Endothelial cell of umbilical vein (primary cell): ENCODE results near the gene BMERB1. TPM values are rescaled to one million over a fixed set of nuclear protein-coding genes. Genes with fewer than 3 reads are reported as not detected.

ENCODE experiments used
- BruUV-seq: library from RNA; stranded (reverse); fragments of 400-500 nt; replicated peaks from 2 replicates; lab custom pipeline; 2021; lab: Mats Ljungman, UMichigan
- CTCF ChIA-PET: fragments of 300-600, 350-600 bp; sonication (Branson Sonifier 250); formaldehyde crosslinking; loops from one replicate; lab custom pipeline; 2021; ENCODE audit warnings: antibody characterized with exemption, inconsistent platforms; lab: Charles Lee
- POLR2A ChIA-PET: fragments of 300-600, 350-600 bp; sonication (Branson Sonifier 250); formaldehyde crosslinking; loops from one replicate; lab custom pipeline; 2021; ENCODE audit warnings: antibody characterized with exemption, inconsistent platforms; lab: Charles Lee
- DNase-seq: peaks from one replicate; pipeline ENCODE4 v3.0.0-alpha.2; 2011; ENCODE audit warnings: low read depth, low spot score
- FAIRE-seq: peaks from 2 replicates; lab custom pipeline; 2011; peaks lifted over from hg19 to GRCh38; lab: Jason Lieb, UNC
- H2AFZ ChIP-seq: 2 replicates; pipeline ENCODE4 v1.6.0; 2012; ENCODE audit warnings: low read depth, low read length, control low read depth, inconsistent platforms
- H3K27ac ChIP-seq: 2 replicates; pipeline ENCODE4 v1.5.1; 2011; ENCODE audit warnings: low read depth, mild to moderate bottlenecking, control low read depth, low read length, moderate library complexity; ENCODE audit not compliant: insufficient read depth
- H3K27me3 ChIP-seq, 2 experiments: 2 replicates each; pipeline versions ENCODE4 v1.6.0 to v1.6.1; 2011; ENCODE audit warnings: low read length in 2 of 2, mixed read lengths in 1 of 2; ENCODE audit not compliant: control insufficient read depth in 2 of 2, insufficient read depth in 2 of 2
- H3K36me3 ChIP-seq, 2 experiments: 2 replicates in 1 of 2; 3 replicates in 1 of 2; pipeline ENCODE4 v1.5.1; 2011; ENCODE audit warnings: low read length in 2 of 2, mild to moderate bottlenecking in 1 of 2, moderate library complexity in 1 of 2; ENCODE audit not compliant: control insufficient read depth in 2 of 2, insufficient read depth in 2 of 2; ENCODE audit errors: extremely low read depth in 1 of 2
- H3K4me1 ChIP-seq: 3 replicates; pipeline ENCODE4 v1.5.1; 2011; ENCODE audit warnings: mild to moderate bottlenecking, low read length; ENCODE audit not compliant: control insufficient read depth, insufficient read depth; ENCODE audit errors: extremely low read depth
- H3K4me2 ChIP-seq: 2 replicates; pipeline ENCODE4 v1.6.1; 2011; ENCODE audit warnings: low read length, control low read depth, mixed read lengths; ENCODE audit not compliant: insufficient read depth
- H3K4me3 ChIP-seq, 3 experiments: fragments of 200-600 bp in 1 of 3; sonication (generic), shearing (Covaris generic) in 1 of 3; replicated peaks in 1 of 3; 2 replicates each; pipeline ENCODE4 v1.5.1; 2011 to 2016; ENCODE audit warnings: control low read depth in 3 of 3, low read length in 3 of 3, mild to moderate bottlenecking in 2 of 3, inconsistent platforms in 1 of 3, low read depth in 1 of 3, moderate library complexity in 1 of 3; ENCODE audit not compliant: insufficient read depth in 1 of 3
- H3K79me2 ChIP-seq: 2 replicates; pipeline ENCODE4 v1.6.0; 2012; ENCODE audit warnings: low read length, inconsistent platforms; ENCODE audit not compliant: control insufficient read depth, insufficient read depth
- H3K9ac ChIP-seq: replicated peaks from 2 replicates; pipeline ENCODE3; 2011; ENCODE audit warnings: low read length, control low read depth; ENCODE audit not compliant: insufficient read depth; ENCODE audit errors: extremely low read depth
- H3K9me1 ChIP-seq: replicated peaks from 3 replicates; pipeline ENCODE4 v1.6.0; 2011; ENCODE audit warnings: mild to moderate bottlenecking, low read length; ENCODE audit not compliant: control insufficient read depth, insufficient read depth; ENCODE audit errors: extremely low read depth
- H3K9me3 ChIP-seq: replicated peaks from 2 replicates; pipeline ENCODE4 v1.5.1; 2012; ENCODE audit warnings: low read length, inconsistent platforms; ENCODE audit not compliant: control insufficient read depth, insufficient read depth
- H4K20me1 ChIP-seq: replicated peaks from 2 replicates; pipeline ENCODE3; 2011; ENCODE audit warnings: mild to moderate bottlenecking, low read length; ENCODE audit not compliant: control insufficient read depth, insufficient read depth; ENCODE audit errors: extremely low read depth
- EZH2 ChIP-seq: IDR thresholded peaks from 2 replicates; pipeline ENCODE4 v1.6.1; 2012; ENCODE audit warnings: borderline replicate concordance, low read depth, mild to moderate bottlenecking, moderate library complexity, low read length, inconsistent platforms; ENCODE audit not compliant: severe bottlenecking
- FOS ChIP-seq: IDR thresholded peaks from 2 replicates; pipeline ENCODE4 v1.6.1; 2011; ENCODE audit warnings: mild to moderate bottlenecking, low read length, moderate library complexity, borderline replicate concordance; ENCODE audit not compliant: insufficient read depth
- GATA2 ChIP-seq: IDR thresholded peaks from 2 replicates; pipeline ENCODE4 v1.7.0; 2011; ENCODE audit warnings: low read depth, mild to moderate bottlenecking, moderate library complexity, mixed read lengths, low read length; ENCODE audit not compliant: insufficient read length, insufficient read depth
- JUN ChIP-seq: IDR thresholded peaks from 2 replicates; pipeline ENCODE4 v1.6.1; 2011; ENCODE audit warnings: borderline replicate concordance, low read depth; ENCODE audit not compliant: insufficient read length, insufficient read depth
- MYC ChIP-seq: IDR thresholded peaks from one replicate; pipeline ENCODE4 v1.6.1; 2011; ENCODE audit warnings: mild to moderate bottlenecking, low read depth, low read length
- POLR2A ChIP-seq: IDR thresholded peaks from 2 replicates; pipeline ENCODE4 v1.6.1; 2012; ENCODE audit warnings: low read depth, mild to moderate bottlenecking, control low read depth, low read length
- POLR2AphosphoS5 ChIP-seq: IDR thresholded peaks from 2 replicates; pipeline ENCODE4 v1.6.1; 2012; ENCODE audit warnings: low read depth, mild to moderate bottlenecking, control low read depth, low read length, moderate library complexity; ENCODE audit not compliant: insufficient read depth
- dilution Hi-C: fragments of 300-500 bp; cut with MboI; formaldehyde crosslinking; loops from one replicate; pipeline ENCODE4 v1.15.0; 2019; ENCODE audit warnings: low sequenced_read_pairs; ENCODE audit not compliant: extremely low pct_ligation_motif_present
- intact Hi-C: fragments of 100-400 bp; cut with micrococcal nuclease; formaldehyde crosslinking; loops from one replicate; pipeline ENCODE4 v1.10.0; 2022
- polyA plus RNA-seq, 4 experiments: library from polyadenylated mRNA; depleted of rRNA in 3 of 4; stranded (reverse) in 3 of 4; unstranded in 1 of 4; fragments of >200 nt; gene quantifications; 2 replicates each; pipeline versions ENCODE4 v1.2.1 to v1.2.3, GENCODE V29; 2011 to 2012; ENCODE audit warnings: missing spikeins in 1 of 4
- total RNA-seq: library from RNA; stranded (reverse); gene quantifications from 2 replicates; pipeline ENCODE4 v1.2.3, GENCODE V29; 2021
- TF ChIP-seq, protein P1 (sequence below): IDR thresholded peaks from 2 replicates; pipeline ENCODE4 v1.6.1; 2011; ENCODE audit not compliant: insufficient read depth, insufficient read length
- TF ChIP-seq, protein P2 (sequence below), 2 donors: IDR thresholded peaks; 1 replicate in 1 of 2; 2 replicates in 1 of 2; pipeline ENCODE4 v1.5.1; 2011; ENCODE audit warnings: low read length in 2 of 2, mild to moderate bottlenecking in 2 of 2, moderate library complexity in 2 of 2, control low read depth in 1 of 2, inconsistent platforms in 1 of 2, low read depth in 1 of 2; ENCODE audit not compliant: insufficient read depth in 1 of 2; ENCODE audit errors: extremely low read depth in 1 of 2

The BMERB1 gene
- total and polyA plus RNA-seq, 2 donors (not counting 3 experiments of a cell fraction or from before 2014, with no cell fraction given), result 14.1 to 17.4 TPM

GRCh38 chr16:15493466-15494180 lies 59.2 kb downstream of the BMERB1 start:
- POLR2A ChIA-PET, result no interaction called here
- CTCF ChIA-PET, result interaction anchor here (1.0 kb wide), 1 partner anchor 9 kb away, joined by 5 read pairs; no protein-coding TSS in a partner anchor
- no TSS peak for BruUV-seq
- Histone ChIP-seq H3K4me3 (no peak overlapping the region), H3K4me1 (peaks cover 20% of the 10 kb centered on the region), H3K9me1 (no peaks in the 10 kb centered on the region), H3K4me2 (no peak overlapping the region), H2AFZ (no peak overlapping the region), H3K27ac (no peak overlapping the region), H3K9ac (no peak overlapping the region), H3K27me3 (no peaks in the 10 kb centered on the region), H4K20me1 (no peaks in the 10 kb centered on the region), H3K79me2 (no peaks in the 10 kb centered on the region), H3K36me3 (no peaks in the 10 kb centered on the region), H3K9me3 (no peaks in the 10 kb centered on the region)
- intact Hi-C loops, result no loop called here
- dilution Hi-C loops, result no loop called here
- FAIRE-seq, result peak; percentile 49
- peak; percentile 40 for DNase-seq
- no peak for TF ChIP-seq MYC
- TF ChIP-seq JUN, result no peak
- no peak for TF ChIP-seq FOS
- TF ChIP-seq POLR2AphosphoS5, result no peak
- TF ChIP-seq, protein P1, sequence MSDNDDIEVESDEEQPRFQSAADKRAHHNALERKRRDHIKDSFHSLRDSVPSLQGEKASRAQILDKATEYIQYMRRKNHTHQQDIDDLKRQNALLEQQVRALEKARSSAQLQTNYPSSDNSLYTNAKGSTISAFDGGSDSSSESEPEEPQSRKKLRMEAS, result no peak
- no peak for TF ChIP-seq POLR2A
- TF ChIP-seq EZH2, result no peak
- no peak for TF ChIP-seq GATA2
- TF ChIP-seq, protein P2, sequence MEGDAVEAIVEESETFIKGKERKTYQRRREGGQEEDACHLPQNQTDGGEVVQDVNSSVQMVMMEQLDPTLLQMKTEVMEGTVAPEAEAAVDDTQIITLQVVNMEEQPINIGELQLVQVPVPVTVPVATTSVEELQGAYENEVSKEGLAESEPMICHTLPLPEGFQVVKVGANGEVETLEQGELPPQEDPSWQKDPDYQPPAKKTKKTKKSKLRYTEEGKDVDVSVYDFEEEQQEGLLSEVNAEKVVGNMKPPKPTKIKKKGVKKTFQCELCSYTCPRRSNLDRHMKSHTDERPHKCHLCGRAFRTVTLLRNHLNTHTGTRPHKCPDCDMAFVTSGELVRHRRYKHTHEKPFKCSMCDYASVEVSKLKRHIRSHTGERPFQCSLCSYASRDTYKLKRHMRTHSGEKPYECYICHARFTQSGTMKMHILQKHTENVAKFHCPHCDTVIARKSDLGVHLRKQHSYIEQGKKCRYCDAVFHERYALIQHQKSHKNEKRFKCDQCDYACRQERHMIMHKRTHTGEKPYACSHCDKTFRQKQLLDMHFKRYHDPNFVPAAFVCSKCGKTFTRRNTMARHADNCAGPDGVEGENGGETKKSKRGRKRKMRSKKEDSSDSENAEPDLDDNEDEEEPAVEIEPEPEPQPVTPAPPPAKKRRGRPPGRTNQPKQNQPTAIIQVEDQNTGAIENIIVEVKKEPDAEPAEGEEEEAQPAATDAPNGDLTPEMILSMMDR (IDR thresholded peaks at IDR 0.05; ENCODE audit: extremely low read depth in 1 of 2, insufficient read depth in 1 of 2, low read depth in 1 of 2, low read length in 2 of 2), result no peak
